D341Med (cell line): Measurements from ENCODE around the gene NUAK1.

ENCODE experiments used
- DNase-seq: peaks from one replicate; pipeline ENCODE4 v3.0.0; 2012; ENCODE audit warnings: low spot score

NUAK1 gene

DNA sequence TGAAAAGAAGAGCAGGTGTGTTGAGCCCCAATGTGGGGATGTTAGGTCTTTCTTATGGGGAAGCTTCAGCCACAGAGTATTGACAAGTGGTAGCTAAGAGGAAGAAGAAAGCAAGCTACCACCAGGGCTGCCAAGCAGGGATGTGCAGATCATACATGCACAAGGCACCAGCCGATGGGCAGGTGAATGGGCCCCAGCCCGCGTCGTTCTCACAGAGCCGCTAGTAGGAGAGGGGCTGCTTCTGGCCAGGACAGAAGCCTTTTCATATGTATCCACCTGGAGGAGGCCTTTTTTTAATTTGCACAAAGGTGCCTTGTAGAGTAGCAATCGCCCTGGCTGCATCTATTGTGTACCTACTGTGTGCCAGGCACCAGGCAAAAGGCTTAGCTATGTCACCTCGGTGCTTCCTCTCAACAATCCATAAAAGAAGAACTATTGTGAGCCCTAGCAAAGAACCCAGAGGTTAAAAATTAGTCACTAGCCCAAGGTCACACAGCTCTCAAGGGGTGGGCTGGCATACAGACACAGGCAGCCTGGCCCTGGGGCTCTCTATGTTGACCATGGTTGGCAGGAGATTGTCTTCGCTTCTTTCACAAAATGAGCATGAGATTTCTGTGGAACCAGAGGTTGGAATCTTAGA, 8.2 kb downstream of the NUAK1 start:
- no peak for DNase-seq

DNA sequence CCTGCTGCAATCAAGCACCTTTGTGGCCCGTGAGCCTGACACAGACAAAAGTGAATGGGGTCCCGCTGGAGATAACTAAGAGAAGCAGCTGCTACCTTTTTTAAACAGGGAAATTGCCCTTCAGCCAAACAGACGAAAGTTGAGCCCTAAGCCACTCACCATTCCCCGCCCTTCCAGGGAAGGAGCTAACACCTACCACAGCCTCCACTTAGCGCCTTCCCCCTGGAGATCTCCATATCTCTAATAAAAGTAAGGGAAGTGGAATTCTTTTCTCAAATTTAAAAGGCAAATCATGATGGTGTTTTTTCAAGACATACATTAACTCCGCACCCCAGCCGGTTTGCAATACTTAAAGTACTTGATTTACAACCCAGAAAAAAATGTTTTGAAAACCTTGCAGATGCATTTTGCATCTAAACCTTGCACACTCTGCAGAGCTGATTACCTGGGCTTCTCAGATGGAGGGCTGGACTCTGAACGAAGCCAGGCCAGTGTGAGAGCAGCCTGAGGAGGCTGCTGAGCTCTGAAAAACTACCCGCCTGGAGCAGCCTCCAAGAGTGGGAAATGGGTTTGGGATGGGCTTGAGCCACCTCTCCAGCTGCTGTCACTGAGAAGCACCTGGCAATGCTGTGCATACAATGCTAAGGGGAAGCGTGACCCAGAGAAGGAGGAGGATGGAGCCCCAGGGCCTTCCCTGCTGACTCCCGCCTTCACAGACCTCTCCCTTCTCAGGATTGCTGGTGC, 10.0 kb downstream of the NUAK1 start:
- DNase-seq = no peak

DNA sequence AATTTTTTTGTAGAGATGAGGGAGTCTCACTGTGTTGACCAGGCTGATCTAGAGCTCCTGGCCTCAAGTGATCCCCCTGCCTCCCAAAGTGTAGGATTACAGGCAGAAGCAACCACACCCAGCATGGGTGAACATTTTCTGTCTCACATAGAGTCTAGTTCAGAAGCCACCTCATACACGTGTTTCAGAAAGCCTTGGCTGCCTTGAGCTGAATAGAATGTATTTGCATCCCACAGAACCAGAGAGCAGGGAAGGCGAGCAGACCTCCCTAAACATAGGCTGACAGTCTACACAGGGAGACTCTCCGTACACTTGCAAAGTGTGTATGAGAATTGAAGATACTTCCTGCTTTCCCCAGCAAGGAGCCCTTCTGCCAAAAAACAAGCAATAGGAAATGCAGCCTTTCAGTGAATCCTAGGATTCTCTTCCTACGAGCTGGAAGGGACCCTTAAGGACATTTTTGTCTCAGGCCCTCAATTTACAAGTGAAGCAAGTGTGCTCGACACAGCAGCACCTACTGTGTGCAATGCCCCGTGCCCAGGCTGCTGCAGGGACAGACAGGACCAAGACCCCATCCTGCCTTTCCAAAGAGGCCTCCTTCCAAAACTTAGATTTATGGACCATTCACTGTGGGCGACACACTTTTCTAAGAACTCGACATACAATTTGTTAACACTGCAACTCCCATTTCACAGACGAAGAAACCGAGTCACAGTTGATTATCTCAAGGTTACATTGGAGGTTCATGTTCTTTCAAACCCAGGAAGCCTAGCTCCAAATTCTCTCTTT, 11.2 kb downstream of the NUAK1 start:
- DNase-seq = no peak

DNA sequence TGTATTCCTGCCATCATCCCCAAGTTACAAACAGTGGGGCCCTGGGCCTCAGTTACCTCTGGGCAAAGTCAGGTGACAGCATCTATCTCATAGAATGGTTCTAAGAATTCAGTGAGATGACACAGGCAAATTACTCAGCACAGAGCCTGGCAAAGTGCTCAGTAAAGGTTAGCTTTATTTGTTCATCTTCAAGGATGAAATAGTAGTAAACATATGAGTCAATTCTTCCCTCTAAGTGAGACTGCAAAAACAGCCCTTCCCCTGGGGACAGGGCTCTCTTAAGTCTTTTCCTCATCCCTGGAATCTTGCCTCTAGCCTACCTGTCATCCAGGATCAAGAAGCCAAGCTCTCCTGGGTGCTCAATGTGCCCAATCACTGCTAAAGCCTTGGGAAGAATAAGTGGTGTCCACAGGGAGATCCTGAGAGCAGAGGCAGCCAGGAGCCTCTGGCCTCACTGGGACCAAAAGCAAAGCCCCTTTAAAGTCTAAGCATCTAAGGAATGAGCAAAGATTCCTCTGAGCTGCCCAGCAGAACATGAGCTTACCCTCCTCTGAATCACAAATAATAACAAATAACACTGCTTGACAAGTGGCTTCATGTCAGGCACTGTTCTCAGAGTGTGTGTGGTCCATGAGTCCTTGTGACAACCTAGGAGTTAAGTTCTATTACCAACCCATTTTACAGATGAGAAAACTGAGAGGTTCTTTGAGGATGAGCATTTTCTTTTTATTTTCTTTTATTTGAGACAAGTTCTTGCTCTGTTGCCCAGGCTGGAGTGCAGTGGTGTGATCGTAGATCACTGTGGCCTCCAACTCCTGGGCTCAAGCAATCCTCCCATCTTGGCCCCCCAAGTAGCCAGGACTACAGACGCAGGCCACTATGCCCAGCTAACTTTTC, 12.1 kb downstream of the NUAK1 start:
- no peak for DNase-seq

DNA sequence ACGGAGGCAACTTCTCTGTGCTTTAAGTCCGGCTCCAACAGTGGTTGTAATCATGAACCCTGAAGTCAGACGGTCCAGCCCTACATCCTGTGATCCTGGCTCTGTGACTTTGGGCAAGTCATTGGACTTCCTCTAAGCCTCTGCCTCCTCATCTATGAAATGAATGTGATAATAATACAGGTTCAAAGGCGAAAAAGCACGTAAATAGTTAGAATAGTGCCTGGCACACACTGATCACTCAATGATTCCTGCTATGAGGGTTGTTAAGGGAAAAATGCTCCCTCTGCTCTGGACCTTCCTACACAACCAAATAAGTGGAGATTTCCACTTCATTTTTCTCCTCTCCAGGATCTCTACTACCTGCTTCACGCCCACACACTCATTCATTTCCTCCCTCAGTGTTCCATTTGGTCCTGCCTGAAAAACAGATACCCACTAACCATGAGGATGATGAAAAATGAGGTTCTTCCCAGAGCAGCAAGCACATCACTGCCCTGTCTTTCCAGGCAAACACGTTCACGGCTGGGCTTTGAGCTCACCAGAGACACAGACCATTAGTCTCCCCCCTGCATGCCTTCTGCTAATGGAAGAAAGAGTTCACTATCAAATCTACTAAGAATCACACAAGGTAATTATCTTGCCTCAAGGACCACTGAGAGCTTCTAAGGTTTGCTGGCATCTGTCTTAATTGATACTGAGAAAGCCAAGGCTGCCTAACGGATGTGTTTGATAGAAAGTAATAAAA, 13.2 kb downstream of the NUAK1 start:
- DNase-seq = no peak

DNA sequence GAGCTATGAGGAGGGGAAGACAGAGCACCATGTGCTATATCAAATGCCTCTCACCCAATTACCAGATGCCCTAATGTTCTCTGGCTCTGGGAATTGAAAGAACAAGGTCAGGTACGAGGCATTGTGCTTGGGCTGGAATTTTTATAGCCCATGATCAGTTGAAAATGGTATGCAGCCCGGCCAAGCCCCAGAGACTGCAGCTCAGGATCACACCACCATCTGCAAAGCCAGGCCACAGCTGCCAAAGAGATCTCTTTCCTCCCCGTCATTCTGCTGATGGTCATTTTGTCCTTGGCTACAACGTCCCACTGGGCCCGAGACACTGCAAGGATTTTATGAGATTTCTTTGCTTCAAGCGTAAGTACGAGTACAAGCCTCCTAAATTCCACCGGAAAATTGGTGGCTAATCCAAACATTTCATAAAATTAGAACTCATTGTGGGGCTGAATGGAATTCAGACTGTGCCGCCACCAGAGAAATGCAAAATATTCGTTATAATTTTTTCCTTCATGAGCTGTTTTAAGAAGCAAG, 15.1 kb downstream of the NUAK1 start:
- DNase-seq = no peak

DNA sequence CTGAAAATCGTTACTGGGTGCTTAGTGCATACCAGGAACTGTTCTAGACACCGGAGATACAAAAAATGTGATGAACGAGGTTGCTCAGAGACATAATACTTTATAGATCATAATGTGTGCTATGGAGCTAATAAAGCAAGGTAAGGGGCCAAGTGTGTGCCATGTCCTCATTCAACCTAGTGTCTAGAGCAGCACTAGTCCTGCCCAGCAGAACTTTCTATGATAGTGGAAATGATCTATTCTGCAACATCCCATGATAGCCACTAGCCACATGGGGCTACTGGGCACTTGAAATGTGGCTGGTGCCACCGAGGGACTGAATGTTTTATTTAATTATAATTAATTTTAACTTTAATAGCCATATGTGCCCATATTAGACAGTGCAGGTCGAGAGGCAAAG, 15.6 kb downstream of the NUAK1 start:
- DNase-seq = no peak

DNA sequence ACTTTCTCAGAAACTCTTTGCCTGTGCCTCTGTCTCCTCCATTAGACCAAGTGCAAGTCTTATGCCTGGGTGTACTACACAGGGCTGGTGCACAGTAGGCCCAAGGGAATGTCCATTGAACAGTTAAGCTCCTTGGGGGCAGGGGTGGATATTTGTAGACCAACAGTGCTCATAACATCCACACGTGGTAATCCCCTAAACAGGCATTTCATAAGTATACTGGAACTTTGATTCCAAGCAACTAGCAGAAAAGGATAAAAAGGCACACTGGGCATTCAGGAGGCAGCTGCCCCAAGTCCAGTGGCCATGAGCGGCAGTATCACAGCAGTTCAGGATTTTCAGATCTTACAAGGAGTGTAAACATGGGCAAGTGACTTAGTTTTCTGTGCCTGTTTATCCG, 16.8 kb downstream of the NUAK1 start:
- DNase-seq = no peak

DNA sequence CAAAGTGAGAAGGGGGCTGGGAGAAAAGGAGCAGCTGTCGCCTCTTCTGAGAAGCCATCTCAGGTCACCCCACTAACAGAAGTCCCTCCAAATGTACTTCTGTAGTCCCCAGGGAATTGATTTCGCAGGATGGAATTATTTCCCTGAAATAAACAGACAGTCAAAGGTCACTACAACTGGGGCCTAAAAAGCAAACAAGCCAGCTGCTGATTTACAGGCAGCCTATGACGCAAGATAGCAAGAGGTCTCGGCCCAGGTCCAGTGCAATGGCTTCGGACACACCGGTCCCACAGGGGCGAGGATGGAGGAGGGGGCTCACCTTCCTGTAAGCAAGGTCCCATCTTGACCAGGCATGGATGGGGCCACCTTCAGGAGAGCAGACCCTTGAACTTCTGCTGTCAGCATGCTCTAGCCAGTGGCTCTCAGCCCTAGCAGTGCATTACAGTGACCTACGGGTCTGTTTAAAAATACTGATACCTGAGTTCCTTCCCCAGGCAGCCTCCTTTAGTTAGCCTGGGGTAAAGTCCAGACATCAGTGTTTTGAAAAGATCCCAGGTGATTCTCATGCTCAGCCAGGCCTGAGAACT, 18.1 kb downstream of the NUAK1 start:
- no peak for DNase-seq

DNA sequence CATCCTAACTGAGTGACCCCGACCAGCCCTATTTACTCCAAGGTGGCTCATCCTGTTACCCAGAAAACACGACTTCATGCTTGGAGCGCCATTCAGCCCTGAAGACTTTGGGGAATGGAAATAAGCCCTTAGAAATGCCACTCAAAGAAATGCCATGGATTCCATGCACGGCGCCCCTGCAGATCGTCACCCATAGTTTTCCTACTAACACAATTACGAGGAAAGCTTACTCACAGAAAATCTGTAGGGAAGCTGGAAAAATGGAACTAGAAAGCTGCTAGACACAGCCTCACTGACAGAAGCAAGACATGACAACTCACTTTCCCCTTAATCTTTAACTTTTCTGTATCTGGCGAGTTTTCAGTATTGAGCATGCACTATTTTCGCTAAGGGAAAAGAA, 19.5 kb downstream of the NUAK1 start:
- DNase-seq = no peak

DNA sequence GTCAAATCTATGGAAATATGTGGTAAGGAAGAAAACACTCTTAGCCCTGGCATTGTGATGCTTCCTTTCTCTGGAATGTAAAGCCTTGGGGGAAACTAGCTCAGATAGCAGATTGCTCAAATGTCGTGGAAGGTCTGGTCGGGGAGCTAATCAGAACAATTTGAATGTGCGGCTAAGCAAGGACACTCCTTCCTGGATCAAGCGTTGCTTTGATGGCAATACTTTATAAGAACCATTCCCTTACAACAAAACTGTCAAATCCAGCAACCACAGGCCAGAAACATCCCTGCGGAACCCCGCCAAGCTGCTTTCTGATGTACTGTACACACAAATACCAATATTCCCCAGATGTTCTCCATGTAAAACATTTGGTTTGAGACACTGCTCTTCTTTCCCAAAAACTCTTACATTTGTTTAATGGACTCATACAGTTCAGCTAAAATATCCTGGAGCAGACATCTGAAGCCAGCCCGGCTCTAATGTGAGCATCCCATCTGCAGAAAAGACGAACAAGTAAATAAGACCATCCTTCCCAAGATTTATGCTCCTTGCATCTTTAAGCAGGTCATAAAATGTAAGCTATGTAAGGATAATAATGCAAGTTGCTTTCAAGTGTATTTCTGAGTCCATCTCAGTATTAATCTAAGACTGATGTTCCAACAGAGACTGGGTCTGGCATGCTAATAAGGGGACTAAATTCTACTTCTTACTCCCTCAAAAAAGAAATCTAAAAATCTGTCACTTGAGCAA, 20.2 kb downstream of the NUAK1 start:
- no peak for DNase-seq

DNA sequence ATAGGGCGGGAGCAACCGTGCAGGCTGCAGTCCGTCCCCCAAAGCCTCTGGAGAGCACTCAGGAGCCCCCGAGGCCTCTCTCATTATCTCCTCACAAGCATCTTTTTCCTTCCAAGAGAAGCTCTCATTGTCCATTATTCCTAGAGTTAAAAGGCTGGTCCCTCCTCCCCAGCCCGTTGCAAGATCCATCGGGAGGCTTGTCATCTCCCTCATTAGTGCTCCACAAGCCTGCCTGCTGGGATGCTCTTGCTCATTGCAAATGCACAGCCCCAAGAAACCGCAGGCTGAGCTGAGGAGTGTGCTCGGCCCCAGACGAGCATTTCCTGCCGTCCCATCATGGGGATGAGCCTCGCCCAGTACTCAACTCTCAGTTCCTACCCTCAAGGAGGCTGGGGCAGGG, 23.3 kb downstream of the NUAK1 start:
- DNase-seq = no peak

DNA sequence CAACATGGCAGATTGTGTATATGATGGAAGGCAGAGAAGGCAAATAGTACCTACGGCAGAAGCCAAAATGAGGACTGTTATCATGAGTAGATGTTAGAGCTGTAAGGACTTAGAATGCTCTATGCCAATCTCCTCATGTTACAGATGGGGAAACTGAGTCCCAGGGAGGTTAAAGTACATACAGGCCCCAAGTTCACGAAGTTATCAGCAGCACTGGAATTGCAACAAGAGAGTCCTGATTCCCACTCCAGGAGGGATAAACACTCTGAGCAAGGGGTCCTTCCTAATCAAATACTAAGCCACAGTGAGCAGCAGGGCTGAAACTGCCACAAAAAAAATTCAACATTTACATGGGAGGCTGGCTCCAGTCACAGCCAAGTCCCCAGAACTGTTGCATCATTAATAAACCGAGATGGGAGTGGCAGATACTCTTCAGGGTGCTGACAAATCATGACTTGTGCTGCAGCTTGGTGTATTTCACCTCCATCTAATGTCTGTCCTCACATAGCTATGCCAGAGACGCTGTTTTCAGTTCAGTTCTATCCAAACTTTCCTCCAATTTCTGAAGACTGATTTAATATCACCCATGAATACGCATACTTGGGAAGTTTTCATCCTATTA, 24.2 kb downstream of the NUAK1 start:
- no peak for DNase-seq

DNA sequence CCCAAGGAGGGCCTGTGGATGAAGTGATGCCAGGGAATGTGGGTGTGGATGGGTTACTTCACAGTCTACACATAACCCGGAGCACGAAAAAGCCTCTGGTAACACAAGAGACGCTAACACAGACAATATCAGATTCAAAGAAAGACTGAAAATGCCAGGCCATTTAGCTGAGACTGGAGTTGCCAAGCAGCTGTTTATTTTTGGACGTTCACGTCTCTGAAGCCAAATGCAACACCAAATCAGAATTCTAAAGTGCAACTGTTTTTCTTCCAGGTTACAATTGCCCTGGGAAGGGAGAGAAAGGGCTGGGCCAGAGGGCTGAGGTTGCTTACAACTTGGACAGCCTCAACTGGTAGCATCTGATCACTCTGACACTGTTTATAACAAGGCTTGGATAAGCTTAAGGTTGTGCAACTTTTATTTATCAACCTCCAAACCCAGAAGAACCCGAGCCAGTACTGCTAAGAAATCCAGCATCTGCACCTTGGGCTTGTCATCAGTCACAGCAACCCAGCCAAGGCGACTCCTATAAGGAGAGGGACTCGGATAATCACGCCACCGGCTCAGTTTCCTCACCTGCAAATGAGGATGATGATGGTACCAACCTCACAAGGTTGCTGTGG, 24.8 kb downstream of the NUAK1 start:
- no peak for DNase-seq

DNA sequence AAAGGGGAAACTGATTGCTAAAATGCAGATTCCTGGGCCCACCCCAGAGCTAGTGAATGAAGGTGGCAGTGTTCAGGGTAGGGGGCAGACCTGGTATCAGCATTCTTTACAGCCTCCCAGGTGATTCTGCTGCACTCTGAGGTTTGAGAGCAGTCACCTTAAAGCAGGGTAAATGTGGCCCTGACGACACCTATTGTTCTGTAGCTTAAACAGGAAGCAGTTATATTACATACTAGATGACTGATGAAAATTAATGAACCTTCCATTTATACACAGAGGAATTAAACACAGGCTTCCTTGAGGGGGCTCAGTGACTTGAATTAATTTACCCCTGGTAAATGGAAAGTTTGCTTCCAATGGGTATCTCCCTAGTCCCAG, 25.3 kb downstream of the NUAK1 start:
- no peak for DNase-seq

DNA sequence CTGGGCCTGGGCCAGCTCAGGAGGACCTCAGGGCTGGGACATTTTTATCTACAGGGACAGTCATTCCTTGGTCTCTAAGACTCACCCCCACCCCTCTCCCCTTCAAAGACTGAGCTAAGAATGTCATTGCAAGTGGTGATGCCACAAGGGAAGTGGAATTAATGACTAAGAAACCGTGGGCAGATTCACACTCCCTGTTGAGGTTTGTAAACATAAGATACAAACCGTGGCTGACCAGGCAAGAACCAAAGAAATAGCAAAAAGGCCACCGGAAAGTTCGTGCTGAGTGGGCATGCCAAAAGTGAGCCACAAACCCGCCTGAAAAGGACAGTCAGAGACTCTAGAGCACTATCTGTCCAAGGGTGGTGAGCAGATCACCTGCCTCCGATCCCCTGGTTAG, 25.7 kb downstream of the NUAK1 start:
- no peak for DNase-seq

DNA sequence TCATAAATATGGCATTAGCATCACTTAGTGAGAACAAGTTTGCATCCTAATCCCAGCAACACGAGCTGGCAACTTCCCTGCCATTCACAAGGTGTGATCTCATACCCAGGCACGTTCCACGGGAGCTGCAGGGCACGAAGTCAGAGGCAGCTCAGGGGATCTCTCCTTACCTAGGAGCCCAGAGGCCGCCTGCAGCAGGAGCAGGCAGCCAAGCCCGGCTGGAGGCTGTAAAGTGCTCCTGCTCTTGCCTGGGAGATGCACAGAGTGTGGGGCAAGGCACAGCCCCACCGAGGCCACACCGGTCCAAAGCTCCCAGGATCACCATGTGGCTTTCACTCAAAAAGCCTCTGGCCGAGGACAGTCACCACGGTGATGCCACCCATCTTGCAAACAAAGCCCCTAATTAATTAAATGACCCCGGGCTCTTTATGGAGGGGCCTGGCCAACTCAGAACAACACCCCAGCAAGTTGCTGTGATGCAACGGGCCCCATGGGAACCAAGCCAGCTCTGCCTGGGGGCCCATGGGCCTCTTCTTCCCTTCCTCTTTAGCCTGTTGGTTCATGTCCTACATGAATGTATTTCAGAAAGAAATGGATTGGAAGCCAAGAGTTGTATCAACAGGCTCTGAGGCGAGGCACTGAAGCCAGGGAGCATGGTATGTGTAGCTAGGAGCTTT, 26.5 kb downstream of the NUAK1 start:
- no peak for DNase-seq

DNA sequence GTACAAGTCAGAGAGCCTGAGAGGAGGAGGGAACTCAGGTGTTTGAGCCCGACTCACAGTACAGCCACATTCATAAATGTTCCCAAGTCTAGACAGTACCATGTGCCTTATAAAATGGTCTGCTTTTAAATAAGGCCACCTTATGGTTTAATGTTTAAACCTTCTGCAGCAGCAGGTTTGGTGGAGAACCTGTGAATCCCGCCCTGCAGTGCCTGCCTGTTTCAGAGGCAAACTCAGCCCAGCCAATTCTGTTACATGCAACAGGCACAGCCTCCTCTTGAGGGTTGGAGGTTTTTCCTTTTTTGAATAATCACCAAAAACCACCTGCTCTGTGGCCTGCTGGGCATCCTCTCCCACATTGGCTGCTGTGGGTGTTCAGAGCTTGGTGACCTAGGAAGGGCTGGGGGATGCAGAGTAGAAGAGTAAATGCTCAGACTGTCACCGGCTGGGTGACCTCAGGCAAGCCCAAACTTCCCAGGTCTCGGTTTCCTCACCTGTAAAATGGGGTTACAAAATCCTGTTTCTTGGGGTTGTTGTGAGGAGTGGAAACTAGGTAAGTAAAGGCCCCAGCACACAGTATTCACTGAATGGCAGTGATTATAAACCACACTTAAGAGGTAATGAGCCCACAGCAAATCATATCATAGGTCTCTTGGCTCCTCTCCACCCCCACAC, 28.0 kb downstream of the NUAK1 start:
- no peak for DNase-seq
